Measurements from ENCODE around the gene CFAP251.

DNA sequence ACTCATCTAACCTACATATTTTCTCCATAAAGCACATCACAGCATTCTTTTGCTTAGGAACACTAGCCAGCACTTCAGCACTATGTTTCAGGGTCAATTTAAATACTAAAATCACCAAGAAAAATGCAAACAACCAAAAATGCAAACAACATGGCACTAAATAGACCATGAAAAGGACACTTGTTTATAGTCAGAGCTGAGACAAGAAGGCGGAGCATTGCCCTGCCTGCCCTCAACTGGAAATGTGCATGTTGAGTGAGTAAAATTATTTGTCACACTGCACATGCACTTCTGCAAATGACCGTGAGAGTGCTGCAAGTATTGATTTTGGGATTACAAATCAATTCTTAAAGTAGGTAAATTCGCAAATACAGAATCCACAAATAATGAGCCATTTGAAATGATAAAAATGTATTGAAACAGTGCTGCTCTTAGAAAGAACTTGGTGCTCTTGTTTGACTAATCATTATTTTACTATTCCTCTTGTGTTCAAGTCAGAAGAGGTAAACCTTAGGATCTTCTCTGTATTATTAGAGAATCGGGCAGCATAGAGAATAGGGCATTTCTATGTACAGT lies 34.8 kb downstream of the CFAP251 start:
- TF ChIP-seq, protein P1, sequence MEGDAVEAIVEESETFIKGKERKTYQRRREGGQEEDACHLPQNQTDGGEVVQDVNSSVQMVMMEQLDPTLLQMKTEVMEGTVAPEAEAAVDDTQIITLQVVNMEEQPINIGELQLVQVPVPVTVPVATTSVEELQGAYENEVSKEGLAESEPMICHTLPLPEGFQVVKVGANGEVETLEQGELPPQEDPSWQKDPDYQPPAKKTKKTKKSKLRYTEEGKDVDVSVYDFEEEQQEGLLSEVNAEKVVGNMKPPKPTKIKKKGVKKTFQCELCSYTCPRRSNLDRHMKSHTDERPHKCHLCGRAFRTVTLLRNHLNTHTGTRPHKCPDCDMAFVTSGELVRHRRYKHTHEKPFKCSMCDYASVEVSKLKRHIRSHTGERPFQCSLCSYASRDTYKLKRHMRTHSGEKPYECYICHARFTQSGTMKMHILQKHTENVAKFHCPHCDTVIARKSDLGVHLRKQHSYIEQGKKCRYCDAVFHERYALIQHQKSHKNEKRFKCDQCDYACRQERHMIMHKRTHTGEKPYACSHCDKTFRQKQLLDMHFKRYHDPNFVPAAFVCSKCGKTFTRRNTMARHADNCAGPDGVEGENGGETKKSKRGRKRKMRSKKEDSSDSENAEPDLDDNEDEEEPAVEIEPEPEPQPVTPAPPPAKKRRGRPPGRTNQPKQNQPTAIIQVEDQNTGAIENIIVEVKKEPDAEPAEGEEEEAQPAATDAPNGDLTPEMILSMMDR (IDR thresholded peaks at IDR 0.05) = no peak
- TF ChIP-seq POLR2A (IDR thresholded peaks at IDR 0.05) = no peak
